Urinary bladder (tissue), 4 donors: ENCODE measurements around the gene SP7. TPM values are rescaled to one million over a fixed set of nuclear protein-coding genes. Genes with fewer than 3 reads are reported as not detected.
"Not testable (repeated sequence)": the region's sequence is repeated elsewhere in the genome, so short reads cannot be mapped to it uniquely, and the experiment has no call there.

Experiments
- DNase-seq: peaks from one replicate; pipeline ENCODE4 v3.0.0-alpha.2; 2015; ENCODE audit errors: extremely low spot score
- H3K27ac ChIP-seq: one replicate; pipeline ENCODE4 v1.5.1; 2013; ENCODE audit warnings: low read depth, mild to moderate bottlenecking, moderate library complexity
- H3K36me3 ChIP-seq: one replicate; pipeline ENCODE4 v1.6.1; 2013; ENCODE audit warnings: mild to moderate bottlenecking, moderate library complexity; ENCODE audit not compliant: insufficient read depth
- H3K4me1 ChIP-seq: one replicate; pipeline ENCODE4 v1.6.1; 2013; ENCODE audit warnings: mild to moderate bottlenecking, moderate library complexity; ENCODE audit not compliant: insufficient read depth
- H3K4me3 ChIP-seq: one replicate; pipeline ENCODE4 v1.5.1; 2013; ENCODE audit warnings: low read depth, low read length
- WGBS: extraction: QIAGEN DNeasy Blood & Tissue Kit; methylation state at CpG from one replicate; pipeline ENCODE4 v1.1.7; 2013; 5-methylcytosine and 5-hydroxymethylcytosine counted together
- polyA plus RNA-seq: library from polyadenylated mRNA; stranded (reverse); fragments of 200-250 nt; gene quantifications from one replicate; pipeline ENCODE4 v1.2.3, GENCODE V29; 2013
- total RNA-seq: library from RNA; depleted of rRNA; stranded (reverse); fragments of >200 nt; gene quantifications from one replicate; pipeline ENCODE4 v1.2.3, GENCODE V29; 2014
- donor health status: healthy with polysubstance abuse.
- donor health status: healthy.

The SP7 gene
- total RNA-seq, result not detected
- polyA plus RNA-seq, result not detected

DNA sequence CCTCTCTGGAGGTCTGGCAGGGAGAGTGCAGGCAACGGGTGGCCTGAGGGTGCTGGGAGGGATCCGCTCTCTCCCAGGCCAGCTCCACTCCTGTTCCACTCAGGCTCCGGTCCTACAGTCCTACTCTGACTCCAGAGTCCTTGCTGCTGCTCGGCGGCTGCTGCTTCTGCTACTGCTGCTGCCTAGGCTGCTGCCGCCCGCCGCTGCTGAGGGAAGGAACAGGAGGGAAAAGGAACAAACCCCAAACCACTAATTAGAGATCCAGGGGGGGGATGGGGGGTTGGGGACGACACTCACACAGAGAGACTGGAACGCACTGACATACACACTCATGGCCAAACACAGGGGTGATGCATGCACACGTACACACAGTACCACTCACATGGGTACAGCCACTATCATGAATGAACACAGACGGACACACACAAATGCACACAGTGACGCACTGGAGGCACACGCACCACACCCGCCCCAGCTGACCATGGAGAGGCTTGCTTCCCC lies at the start of gene SP7:
SP7 (minus strand) TSS at position 174 of the 501 bp plus-strand sequence. CDS start 708 bp downstream, outside the sequence.
- no peak within 1 kb of the TSS for H3K27ac ChIP-seq
- WGBS, result 45% methylated on average over 15 of the region's 15 CpGs

DNA sequence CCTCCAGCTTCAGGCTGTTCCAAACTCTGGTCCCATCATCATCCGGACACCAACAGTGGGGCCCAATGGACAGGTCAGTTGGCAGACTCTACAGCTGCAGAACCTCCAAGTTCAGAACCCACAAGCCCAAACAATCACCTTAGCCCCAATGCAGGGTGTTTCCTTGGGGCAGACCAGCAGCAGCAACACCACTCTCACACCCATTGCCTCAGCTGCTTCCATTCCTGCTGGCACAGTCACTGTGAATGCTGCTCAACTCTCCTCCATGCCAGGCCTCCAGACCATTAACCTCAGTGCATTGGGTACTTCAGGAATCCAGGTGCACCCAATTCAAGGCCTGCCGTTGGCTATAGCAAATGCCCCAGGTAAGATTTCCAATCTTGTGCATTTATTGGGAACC lies 47.1 kb upstream of the SP7 start:
- Histone ChIP-seq H3K4me3 (peak overlapping the region; percentile 23), H3K36me3 (peaks cover 7% of the 10 kb centered on the region), H3K4me1 (peaks cover 4% of the 10 kb centered on the region), H3K27ac (no peak overlapping the region)
- no peak for DNase-seq
- 77% methylated on average over 2 of the region's 2 CpGs for WGBS

More for the DNA sequence above, at the start of gene SP7:
- Histone ChIP-seq H3K4me1 (no peaks in the 10 kb centered on the region), H3K4me3 (no peak within 1 kb of the TSS), H3K36me3 (no peaks in the 10 kb centered on the region)
- no peak for DNase-seq

GRCh38 chr12:53381731-53382630 lies 45.8 kb upstream of the SP7 start:
- peaks cover 7% of the 10 kb centered on the region for H3K36me3 ChIP-seq
- peaks cover 4% of the 10 kb centered on the region for H3K4me1 ChIP-seq
- no peak for DNase-seq
- WGBS, result 45% methylated on average over 9 of the region's 9 CpGs
- no peak overlapping the region for H3K4me3 ChIP-seq
- H3K27ac ChIP-seq, result peak overlapping the region; percentile 86

GRCh38 chr12:53380794-53381730 lies 44.9 kb upstream of the SP7 start:
- H3K4me1 ChIP-seq, result peaks cover 4% of the 10 kb centered on the region
- DNase-seq, result no peak
- peak overlapping the region; percentile 80 for H3K4me3 ChIP-seq
- 12% methylated on average over 21 of the region's 21 CpGs for WGBS
- peaks cover 6% of the 10 kb centered on the region for H3K36me3 ChIP-seq
- peak overlapping the region; percentile 86 for H3K27ac ChIP-seq

- Histone ChIP-seq H3K4me3 (peak within 1 kb of the TSS; percentile 80), H3K4me1 (peaks cover 4% of the 10 kb centered on the region), H3K27ac (peak within 1 kb of the TSS; percentile 98), H3K36me3 (peaks cover 5% of the 10 kb centered on the region)
- no peak for DNase-seq
- under 1% methylated on average over 70 of the region's 71 CpGs for WGBS
Measured at GRCh38 chr12:53380104-53380793, 44.1 kb upstream of the SP7 start, which contains the start of gene SP1. TSS of gene SP1 (plus strand) at chr12:53380176. CDS start at chr12:53380292, 116 bp downstream.

DNA sequence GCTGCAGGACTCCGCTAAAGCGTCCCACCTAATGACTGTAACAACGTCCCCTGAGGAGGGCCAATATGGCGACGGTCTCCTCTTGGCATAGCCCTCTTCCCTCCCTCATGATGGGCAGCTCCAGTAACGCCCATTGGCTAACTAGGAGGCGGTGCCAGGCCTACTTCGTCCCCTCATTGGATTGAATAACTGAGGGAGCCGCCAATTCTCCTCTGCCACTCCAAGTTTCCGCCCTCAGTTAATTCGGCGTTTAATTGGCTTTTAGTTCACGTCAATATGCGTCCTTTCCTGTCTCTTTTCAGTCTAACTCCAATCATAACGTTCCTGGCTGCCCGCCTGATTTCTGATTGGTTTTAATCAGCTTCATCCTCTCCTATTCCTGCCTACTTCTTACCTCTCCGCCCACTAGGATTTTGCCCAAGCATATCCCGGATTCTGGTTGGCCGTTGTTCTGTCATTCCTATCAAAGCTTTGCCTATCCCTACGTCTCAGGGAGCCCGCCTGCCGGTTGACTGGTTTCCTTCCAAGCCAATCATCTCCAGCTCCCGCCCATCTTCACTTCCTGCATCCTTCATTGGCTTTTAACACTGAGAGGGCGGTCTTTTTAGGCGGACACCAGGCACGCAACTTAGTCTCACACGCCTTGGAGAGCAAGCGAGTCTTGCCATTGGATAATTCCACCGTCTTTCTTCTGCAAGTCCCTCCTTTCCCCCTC lies 43.4 kb upstream of the SP7 start:
- Histone ChIP-seq H3K4me1 (peaks cover 4% of the 10 kb centered on the region), H3K4me3 (peak overlapping the region; percentile 36), H3K27ac (peak overlapping the region; percentile 84), H3K36me3 (peaks cover 5% of the 10 kb centered on the region)
- peak; percentile 100 for DNase-seq
- WGBS, result under 1% methylated on average over 29 of the region's 29 CpGs

GRCh38 chr12:53378724-53379388 lies 42.7 kb upstream of the SP7 start:
- H3K4me3 ChIP-seq, result peak overlapping the region; percentile 36
- 12% methylated on average over 23 of the region's 23 CpGs for WGBS
- H3K27ac ChIP-seq, result peak overlapping the region; percentile 84
- no peak for DNase-seq
- H3K4me1 ChIP-seq, result peaks cover 4% of the 10 kb centered on the region
- peaks cover 5% of the 10 kb centered on the region for H3K36me3 ChIP-seq

GRCh38 chr12:53378222-53378621 lies 42.1 kb upstream of the SP7 start:
- H3K27ac ChIP-seq, result no peak overlapping the region
- 97% methylated on average over 12 of the region's 12 CpGs for WGBS
- peaks cover 4% of the 10 kb centered on the region for H3K4me1 ChIP-seq
- H3K4me3 ChIP-seq, result no peak overlapping the region
- H3K36me3 ChIP-seq, result peaks cover 3% of the 10 kb centered on the region
- DNase-seq, result no peak

DNA sequence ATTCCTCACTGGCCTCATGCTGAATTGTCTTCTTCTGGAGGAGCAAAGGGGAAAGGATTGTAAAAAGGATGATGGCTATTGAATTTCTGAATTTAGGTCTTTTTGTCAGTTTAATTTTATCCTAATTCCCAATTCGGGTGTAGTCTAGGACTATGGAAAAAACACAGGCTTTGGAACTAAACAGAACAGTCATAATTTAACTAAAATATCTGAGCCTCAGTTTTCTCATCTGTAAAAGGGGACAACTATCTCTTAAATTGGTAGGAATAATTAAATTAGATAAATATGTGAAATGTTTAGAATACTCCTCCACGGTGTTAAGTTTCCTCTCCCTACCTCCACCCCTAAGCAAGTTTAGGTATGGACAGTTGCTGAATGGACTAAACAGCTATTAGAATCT lies 40.6 kb upstream of the SP7 start:
- no peak overlapping the region for H3K4me3 ChIP-seq
- no peak for DNase-seq
- H3K27ac ChIP-seq, result no peak overlapping the region
- WGBS, result 85% methylated on average over 2 of the region's 2 CpGs
- no peaks in the 10 kb centered on the region for H3K36me3 ChIP-seq
- peaks cover 2% of the 10 kb centered on the region for H3K4me1 ChIP-seq

- not testable (repeated sequence) for H3K27ac ChIP-seq, DNase-seq, H3K36me3 ChIP-seq, H3K4me1 ChIP-seq, H3K4me3 ChIP-seq
- WGBS, result 90% methylated on average over 14 of the region's 14 CpGs
Measured at GRCh38 chr12:53374277-53374676, 38.1 kb upstream of the SP7 start.

- H3K36me3 ChIP-seq, H3K4me1 ChIP-seq, H3K27ac ChIP-seq, DNase-seq, H3K4me3 ChIP-seq: not testable (repeated sequence)
- 68% methylated on average over 6 of the region's 6 CpGs for WGBS
Measured at GRCh38 chr12:53373554-53374133, 37.5 kb upstream of the SP7 start.
